HG03565 (cell line): ENCODE measurements around the gene CHST15.

Experiments
- ATAC-seq: cut with Tn5 transposase; IDR thresholded peaks from one replicate; pipeline ENCODE4 v1.9.1; 2021; ENCODE audit warnings: mild to moderate bottlenecking, moderate library complexity; ENCODE audit not compliant: unreplicated experiment

CHST15 gene

GRCh38 chr10:123986736-123987135, 106.7 kb downstream of the CHST15 start:
- ATAC-seq, result no peak

- ATAC-seq, result no peak
Observed at GRCh38 chr10:123974406-123974805, 119.0 kb downstream of the CHST15 start.

GRCh38 chr10:123972481-123973401, 120.7 kb downstream of the CHST15 start:
- ATAC-seq, result no peak

GRCh38 chr10:123970927-123971286, 122.5 kb downstream of the CHST15 start:
- ATAC-seq, result no peak

DNA sequence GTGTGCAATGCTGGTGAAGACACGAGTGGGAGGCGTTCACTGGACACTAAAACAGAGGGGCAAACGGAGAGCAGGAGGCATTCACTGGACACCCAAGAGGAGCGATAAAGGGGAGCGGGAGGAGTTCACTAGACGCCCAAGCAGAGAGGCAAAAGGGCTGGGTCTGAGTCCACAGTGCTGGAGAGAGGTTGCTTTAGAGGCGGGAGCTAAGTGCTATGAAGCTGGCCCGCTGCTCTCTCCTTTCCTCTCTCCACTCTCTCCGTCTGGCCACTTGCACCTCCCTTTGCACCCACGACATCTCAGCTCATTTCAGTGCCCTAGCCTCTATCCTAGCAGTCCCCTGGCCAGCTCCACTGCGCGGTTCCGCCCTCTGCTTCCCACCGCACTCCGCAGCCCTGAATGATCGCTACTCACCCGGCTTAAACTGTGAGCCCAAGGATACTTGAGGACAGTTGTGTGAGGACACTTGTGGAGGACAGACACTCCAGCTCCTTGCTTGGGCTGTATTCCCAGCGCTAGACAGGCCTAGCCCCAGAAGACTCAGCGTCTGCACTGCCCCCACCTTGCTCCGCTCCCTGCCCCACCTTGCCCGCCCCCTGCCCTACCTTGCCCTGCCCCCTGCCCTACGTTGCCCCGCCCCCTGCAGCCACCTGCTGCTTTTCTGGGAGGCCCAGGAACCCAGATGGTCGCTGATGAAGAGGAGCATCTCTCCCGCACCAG, 123.0 kb downstream of the CHST15 start:
- no peak for ATAC-seq

GRCh38 chr10:123967626-123968243, 125.7 kb downstream of the CHST15 start:
- no peak for ATAC-seq

- ATAC-seq, result no peak
Observed at GRCh38 chr10:123966896-123967231, 126.5 kb downstream of the CHST15 start.

DNA sequence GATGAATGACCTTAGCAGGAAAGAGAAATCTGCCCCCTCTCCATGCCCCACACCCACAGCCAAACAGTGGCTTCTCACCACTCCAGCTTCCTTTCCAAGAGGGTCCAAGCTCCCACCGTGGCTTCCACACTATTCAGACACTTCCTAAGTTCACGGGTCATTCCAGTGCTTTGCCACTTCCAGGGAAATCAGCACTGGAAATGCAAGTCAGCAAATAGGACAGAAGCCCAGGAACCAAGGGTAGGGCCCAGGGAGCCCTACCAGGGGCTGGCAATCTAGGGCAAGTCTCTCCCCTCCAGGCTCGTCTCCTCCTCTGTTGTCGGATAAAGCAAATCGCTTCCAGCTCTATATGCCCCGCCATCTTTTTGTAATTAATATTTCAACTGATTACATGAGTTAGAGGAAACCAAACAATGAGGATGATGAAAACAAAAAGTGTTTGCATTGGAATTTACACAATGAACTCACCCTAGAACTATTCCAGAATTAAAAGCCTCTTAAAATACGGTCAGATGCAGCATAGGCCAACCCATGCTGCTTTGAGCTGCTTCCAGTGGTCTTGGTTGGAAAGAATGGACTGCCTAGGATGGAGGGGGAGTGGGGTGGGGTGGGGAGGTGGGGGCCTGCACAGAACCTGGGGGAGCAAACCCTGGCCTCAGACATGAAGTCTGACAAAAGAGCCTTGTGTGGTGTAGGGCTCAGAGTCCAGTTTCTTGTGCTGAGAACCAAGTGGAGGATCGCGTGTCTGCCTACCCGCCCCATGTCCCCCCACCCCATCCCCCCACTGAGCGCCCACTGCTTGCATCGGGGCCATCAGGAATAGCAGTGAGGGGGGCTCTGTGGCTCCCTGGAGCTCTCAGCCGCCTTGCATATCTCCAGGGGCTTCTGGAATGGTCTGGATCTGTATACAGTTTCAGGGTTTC, 127.2 kb downstream of the CHST15 start:
- no peak for ATAC-seq

- ATAC-seq, result no peak
Observed at GRCh38 chr10:123964953-123965352, 128.4 kb downstream of the CHST15 start.

DNA sequence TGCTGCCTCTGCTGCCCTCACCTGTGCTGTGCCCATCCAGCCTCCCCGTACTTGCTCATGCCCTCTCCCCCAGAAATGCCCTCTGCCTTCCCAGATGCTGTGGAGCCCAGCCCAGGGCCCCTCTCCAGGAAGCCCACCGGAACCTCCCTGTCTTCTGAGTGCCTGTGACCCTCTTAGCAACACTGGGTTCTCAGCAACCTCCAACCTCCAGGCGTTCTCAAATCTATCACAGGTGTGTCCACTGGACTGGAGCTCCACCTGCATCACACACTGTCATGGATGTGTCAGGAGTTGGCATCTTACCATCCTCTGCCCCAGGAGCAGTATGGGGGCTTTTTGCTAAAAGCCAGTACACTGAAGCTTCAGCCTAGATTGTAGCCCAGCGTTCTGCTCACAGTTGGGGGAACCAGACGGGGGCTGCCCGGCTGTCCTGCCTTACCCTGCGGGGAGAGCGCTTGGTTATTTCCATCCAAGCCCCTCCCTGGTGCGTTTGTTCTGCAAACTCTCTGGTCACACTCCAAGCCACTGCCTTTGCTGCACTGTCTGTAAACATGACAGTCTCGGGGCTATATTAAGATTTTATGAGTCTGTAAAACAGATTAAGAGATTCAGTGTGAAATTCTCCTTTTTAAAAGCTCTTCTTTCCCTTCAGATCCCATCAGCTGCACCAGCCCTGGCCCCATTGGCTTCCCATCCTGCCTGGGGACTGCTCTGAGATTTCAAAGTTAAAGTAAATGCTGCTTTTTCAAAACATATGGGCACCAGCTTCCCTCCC, 130.5 kb downstream of the CHST15 start:
- no peak for ATAC-seq

DNA sequence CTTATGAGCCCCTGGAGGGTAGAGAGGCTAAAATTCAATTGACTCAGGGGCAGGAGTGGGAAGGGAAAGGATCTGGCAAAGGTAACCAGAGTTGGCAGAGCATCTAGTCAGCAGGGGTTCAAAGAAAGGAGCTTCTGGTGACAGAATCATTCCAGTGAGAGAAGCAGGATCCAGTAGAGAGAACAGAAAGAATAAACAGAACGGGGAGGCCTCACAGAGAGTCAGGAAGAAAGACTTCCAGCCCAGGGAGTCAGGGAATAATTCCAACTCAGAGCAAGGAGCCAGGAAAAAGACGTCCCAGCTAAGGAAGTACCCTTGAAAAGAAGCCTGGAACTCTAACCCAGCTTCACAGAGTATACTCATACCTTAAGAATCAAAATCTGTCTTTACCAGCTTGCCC, 135.2 kb downstream of the CHST15 start:
- ATAC-seq, result no peak
